ENCODE data around the gene NR4A3.

Gene NR4A3

DNA sequence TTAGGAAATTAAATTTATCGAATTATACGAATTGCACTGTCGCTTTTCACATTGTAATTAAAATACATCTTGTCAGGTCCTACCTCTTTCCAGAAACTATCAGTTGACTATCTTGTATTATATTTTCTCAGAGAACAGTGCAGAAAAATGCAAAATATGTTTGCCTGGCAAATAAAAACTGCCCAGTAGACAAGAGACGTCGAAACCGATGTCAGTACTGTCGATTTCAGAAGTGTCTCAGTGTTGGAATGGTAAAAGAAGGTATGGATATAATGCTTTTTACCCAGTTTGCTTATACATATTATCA, 10.8 kb downstream of the NR4A3 start:
- no peak overlapping the region for H3K4me3 ChIP-seq (ENCODE audit: control insufficient read depth, low read depth, low read length)
- no peak for DNase-seq (ENCODE audit: low read depth)
- TF ChIP-seq, protein P1, sequence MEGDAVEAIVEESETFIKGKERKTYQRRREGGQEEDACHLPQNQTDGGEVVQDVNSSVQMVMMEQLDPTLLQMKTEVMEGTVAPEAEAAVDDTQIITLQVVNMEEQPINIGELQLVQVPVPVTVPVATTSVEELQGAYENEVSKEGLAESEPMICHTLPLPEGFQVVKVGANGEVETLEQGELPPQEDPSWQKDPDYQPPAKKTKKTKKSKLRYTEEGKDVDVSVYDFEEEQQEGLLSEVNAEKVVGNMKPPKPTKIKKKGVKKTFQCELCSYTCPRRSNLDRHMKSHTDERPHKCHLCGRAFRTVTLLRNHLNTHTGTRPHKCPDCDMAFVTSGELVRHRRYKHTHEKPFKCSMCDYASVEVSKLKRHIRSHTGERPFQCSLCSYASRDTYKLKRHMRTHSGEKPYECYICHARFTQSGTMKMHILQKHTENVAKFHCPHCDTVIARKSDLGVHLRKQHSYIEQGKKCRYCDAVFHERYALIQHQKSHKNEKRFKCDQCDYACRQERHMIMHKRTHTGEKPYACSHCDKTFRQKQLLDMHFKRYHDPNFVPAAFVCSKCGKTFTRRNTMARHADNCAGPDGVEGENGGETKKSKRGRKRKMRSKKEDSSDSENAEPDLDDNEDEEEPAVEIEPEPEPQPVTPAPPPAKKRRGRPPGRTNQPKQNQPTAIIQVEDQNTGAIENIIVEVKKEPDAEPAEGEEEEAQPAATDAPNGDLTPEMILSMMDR (conservative IDR thresholded peaks at IDR 0.05; ENCODE audit: control insufficient read depth, insufficient read depth, low read depth, low read length): no peak

DNA sequence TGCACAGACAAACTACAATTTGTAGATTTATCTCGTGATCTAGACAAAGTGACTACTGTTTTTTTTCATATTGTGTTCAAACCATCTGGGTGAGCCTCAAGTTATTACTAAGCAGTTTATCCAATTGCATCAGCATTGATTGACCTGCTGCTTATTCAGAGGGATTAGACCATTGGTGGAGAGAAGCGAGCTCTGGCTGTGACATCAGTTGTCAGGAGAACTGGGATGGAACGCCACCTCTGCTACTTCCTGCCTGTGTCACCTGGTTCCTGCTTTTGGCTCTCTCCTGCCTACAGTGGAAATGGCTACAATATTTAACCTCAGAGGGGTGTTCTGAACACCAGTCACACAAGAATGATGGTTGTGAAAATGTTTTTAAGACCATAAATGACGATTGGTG, 12.1 kb downstream of the NR4A3 start:
- TF ChIP-seq, protein P1 (conservative IDR thresholded peaks at IDR 0.05; ENCODE audit: control insufficient read depth, insufficient read depth, low read depth, low read length): no peak
- no peak overlapping the region for H3K4me3 ChIP-seq (ENCODE audit: control insufficient read depth, low read depth, low read length)
- DNase-seq (ENCODE audit: low read depth): no peak

DNA sequence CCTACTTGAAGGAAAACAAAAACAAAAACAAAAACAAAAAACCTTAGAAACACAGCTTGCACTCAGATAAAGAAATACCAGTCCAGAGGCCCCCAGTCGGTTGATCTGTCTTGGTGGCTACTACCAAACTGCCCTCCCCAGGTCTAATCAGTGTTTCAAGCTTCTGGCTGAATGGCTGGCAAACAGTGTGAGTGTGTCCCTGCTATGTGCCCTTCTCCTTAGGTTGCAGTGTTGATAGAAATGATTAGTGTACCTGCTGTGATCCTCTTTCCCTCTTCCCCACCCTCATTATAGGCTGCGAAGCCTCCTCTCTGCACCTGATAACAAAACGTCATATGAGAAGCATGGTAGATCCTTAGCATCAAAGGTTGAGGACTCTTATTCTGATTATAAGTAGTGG, 12.8 kb downstream of the NR4A3 start:
- no peak overlapping the region for H3K4me3 ChIP-seq (ENCODE audit: control insufficient read depth, low read depth, low read length)
- TF ChIP-seq, protein P1 (conservative IDR thresholded peaks at IDR 0.05; ENCODE audit: control insufficient read depth, insufficient read depth, low read depth, low read length): no peak
- no peak for DNase-seq (ENCODE audit: low read depth)

DNA sequence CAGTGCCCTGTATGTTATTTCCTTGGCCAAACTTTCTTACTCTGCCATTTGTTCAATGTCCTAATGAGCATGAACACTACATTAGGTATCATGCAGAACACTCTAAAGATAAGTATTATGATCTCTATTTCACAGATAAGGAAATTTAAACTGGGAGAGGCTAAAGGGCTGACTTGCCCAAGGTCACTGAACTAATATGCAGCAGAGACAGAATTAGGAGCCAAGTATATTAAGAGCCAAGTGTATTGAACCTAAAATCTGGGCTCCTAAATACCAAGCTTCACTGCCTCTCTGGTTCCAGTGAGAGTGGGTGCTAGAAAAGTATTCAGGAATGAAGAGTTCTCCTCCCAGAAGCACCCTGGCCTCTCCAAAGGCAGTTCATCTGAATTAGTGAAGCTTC, 13.5 kb downstream of the NR4A3 start:
- TF ChIP-seq, protein P1 (conservative IDR thresholded peaks at IDR 0.05; ENCODE audit: control insufficient read depth, insufficient read depth, low read depth, low read length): no peak
- no peak overlapping the region for H3K4me3 ChIP-seq (ENCODE audit: control insufficient read depth, low read depth, low read length)
- DNase-seq (ENCODE audit: low read depth): no peak

DNA sequence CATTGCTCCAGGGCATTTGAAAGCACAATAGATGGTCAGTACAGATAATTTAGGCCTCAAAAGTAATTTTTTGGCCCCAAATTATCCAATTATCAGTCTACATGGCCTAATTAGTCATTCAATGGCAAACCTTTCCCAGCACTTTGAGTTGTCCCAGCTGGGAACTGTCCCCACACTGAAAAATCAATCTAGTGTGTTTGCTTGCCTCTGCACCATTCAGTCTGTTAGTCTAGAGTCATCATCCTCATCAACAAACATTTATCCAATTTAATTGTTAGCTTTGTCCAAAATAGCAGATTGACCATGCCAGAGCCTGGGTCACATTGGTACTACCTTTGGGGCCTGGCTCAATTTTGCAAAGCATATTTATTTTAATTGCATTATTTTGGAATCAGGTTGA, 13.9 kb downstream of the NR4A3 start:
- no peak overlapping the region for H3K4me3 ChIP-seq (ENCODE audit: control insufficient read depth, low read depth, low read length)
- TF ChIP-seq, protein P1 (conservative IDR thresholded peaks at IDR 0.05; ENCODE audit: control insufficient read depth, insufficient read depth, low read depth, low read length): no peak
- no peak for DNase-seq (ENCODE audit: low read depth)

DNA sequence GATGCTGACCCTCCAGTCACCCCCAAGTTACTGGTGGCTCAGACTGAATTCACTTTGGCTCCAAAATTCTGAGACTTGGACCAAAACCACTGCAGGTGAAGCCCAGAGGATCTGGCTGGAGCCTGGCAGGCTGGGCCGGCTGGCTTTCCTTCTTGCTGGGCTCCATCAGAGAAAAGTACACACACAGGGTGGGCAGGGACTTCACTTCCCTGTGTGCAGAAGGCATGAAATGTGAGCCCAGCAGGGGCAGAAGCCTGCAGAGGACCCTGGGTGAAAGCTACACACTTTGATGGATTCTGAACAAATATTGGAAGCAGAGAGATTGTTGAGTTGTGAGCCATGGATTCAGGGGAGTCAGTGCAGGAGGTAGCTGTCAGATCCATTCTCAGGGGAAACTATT, 18.4 kb downstream of the NR4A3 start:
- no peak overlapping the region for H3K4me3 ChIP-seq (ENCODE audit: control insufficient read depth, low read depth, low read length)
- TF ChIP-seq, protein P1 (conservative IDR thresholded peaks at IDR 0.05; ENCODE audit: control insufficient read depth, insufficient read depth, low read depth, low read length): no peak
- DNase-seq (ENCODE audit: low read depth): no peak

DNA sequence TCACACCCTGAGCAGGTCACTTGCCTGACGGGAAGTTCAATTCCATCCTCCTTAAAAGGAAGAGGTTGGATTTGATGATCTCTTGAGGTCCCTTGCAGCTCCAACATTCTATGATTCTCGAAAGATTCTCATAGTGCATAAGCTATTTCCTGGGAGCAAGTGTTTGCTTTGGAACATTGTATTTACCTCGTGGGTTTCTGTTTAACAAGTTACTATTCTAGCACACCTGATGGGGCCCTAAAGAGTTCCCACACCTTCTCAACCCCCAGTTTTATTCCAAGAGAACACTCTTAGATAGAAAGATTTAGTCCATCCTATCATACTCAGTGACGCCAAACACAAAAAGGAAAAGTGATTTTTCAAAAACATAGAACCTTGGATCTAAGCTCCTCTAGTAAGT, 23.4 kb downstream of the NR4A3 start:
- TF ChIP-seq, protein P1 (conservative IDR thresholded peaks at IDR 0.05; ENCODE audit: control insufficient read depth, insufficient read depth, low read depth, low read length): no peak
- no peak overlapping the region for H3K4me3 ChIP-seq (ENCODE audit: control insufficient read depth, low read depth, low read length)
- no peak for DNase-seq (ENCODE audit: low read depth)

Measured in fibroblast of mammary gland (primary cell).